BE2C (cell line): ENCODE measurements around the gene ATP4B.
"Not testable (repeated sequence)": the region's sequence is repeated elsewhere in the genome, so short reads cannot be mapped to it uniquely, and the experiment has no call there.

Experiments
- DNase-seq: peaks from one replicate; pipeline ENCODE4 v3.0.0-alpha.2; 2020
- H3K27me3 ChIP-seq: fragments of 250-450 bp; sonication (Bioruptor Pico); 2 replicates; pipeline ENCODE4 v1.5.1; 2020; ENCODE audit warnings: mild to moderate bottlenecking
- H3K36me3 ChIP-seq: fragments of 250-450 bp; sonication (Bioruptor Pico); 2 replicates; pipeline ENCODE4 v1.5.1; 2020; ENCODE audit warnings: mild to moderate bottlenecking
- H3K4me1 ChIP-seq: fragments of 250-450 bp; sonication (Bioruptor Pico); 2 replicates; pipeline ENCODE4 v1.5.1; 2020
- H3K4me3 ChIP-seq: 2 replicates; pipeline ENCODE4 v1.5.1; 2011; ENCODE audit warnings: low read depth, low read length
- H3K9me3 ChIP-seq: fragments of 250-450 bp; sonication (Bioruptor Pico); 2 replicates; pipeline ENCODE4 v1.5.1; 2020
- TF ChIP-seq, protein P1 (sequence below): IDR thresholded peaks from 2 replicates; pipeline ENCODE4 v1.5.1; 2012; ENCODE audit warnings: mild to moderate bottlenecking, low read depth, low read length

The ATP4B gene

GRCh38 chr13:113624235-113624587, 33.8 kb downstream of the ATP4B start:
- TF ChIP-seq, protein P1, sequence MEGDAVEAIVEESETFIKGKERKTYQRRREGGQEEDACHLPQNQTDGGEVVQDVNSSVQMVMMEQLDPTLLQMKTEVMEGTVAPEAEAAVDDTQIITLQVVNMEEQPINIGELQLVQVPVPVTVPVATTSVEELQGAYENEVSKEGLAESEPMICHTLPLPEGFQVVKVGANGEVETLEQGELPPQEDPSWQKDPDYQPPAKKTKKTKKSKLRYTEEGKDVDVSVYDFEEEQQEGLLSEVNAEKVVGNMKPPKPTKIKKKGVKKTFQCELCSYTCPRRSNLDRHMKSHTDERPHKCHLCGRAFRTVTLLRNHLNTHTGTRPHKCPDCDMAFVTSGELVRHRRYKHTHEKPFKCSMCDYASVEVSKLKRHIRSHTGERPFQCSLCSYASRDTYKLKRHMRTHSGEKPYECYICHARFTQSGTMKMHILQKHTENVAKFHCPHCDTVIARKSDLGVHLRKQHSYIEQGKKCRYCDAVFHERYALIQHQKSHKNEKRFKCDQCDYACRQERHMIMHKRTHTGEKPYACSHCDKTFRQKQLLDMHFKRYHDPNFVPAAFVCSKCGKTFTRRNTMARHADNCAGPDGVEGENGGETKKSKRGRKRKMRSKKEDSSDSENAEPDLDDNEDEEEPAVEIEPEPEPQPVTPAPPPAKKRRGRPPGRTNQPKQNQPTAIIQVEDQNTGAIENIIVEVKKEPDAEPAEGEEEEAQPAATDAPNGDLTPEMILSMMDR, result no peak
- peaks cover 48% of the 10 kb centered on the region for H3K36me3 ChIP-seq
- H3K27me3 ChIP-seq, result no peaks in the 10 kb centered on the region
- H3K4me3 ChIP-seq, result no peak overlapping the region
- no peaks in the 10 kb centered on the region for H3K9me3 ChIP-seq
- H3K4me1 ChIP-seq, result no peaks in the 10 kb centered on the region
- no peak for DNase-seq

DNA sequence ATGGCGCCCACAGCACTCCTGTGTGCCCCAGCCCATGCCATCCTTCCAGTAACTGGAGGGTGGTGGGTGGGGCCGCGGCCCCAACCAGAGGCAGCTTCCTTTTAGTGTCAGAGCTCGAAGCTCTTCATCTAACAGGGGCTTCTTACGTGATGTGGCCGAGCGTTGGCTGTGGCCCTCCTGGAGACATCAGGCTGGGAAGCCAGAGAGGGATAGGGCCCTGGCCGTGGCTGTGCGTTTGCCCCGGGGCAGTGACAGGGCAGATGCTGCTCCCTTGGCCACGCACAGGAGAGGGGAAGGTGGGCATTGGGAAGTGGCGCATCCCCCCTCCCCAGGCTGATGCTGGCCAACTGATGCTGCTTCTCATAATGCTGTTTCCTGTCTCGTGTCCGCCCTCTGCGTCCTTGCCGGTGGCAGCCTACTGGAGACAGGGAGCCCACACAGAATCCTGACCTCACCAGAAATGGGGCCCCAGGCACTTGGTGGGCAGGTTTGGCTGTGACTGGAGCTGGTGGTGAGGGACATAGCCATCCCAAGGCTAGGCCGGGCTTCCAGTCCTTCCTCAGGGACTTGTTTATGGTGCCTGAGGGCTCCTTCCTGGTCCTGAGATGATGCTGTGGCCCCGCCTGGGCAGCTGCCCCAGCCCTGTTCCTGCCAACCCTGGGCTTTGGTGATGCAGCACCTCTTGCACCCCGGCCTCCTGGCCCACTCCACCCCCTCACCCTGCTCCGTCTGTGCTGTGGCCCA, 34.3 kb downstream of the ATP4B start:
- TF ChIP-seq, protein P1, result no peak
- no peak for DNase-seq
- Histone ChIP-seq H3K27me3 (no peaks in the 10 kb centered on the region), H3K9me3 (no peaks in the 10 kb centered on the region), H3K4me3 (no peak overlapping the region), H3K36me3 (peaks cover 48% of the 10 kb centered on the region), H3K4me1 (no peaks in the 10 kb centered on the region)

DNA sequence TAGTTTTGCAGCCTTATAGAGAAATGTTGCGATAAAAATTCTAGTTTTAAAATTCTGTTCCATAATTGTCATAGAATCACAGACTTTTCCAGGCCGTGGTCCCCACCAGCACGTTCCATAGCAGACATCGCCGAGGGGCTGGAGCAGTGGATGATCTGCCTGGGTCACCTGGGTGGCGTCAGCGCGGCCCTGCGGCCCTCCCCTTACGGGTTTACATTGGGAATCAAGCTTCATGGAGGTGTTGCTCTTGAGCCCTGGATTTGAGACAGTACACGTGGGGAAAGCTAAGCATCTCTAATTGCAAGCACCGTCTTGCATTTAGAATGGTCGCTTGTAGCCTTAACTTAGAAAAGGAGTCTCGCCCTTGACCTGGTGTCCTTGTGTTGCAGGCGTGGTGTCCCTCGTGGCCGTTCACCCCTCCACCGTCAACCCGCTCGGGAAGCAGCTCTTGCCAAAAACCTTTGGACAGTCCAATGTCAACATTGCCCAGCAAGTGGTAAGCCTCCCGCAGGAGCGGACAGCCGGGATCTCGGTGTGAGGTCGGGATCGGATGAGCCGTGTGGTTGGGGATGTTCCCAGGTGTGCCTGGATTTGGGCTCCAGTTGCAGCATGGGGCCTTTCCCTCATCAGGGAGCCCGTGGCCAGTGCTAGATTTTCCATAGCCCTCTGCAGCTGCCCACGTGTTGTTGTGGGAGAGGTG, 35.1 kb downstream of the ATP4B start:
- H3K36me3 ChIP-seq, result peaks cover 45% of the 10 kb centered on the region
- no peak overlapping the region for H3K4me3 ChIP-seq
- no peak for DNase-seq
- TF ChIP-seq, protein P1, result no peak
- H3K27me3 ChIP-seq, result no peaks in the 10 kb centered on the region
- no peaks in the 10 kb centered on the region for H3K4me1 ChIP-seq
- no peaks in the 10 kb centered on the region for H3K9me3 ChIP-seq

- peaks cover 39% of the 10 kb centered on the region for H3K36me3 ChIP-seq
- not testable (repeated sequence) for DNase-seq, H3K27me3 ChIP-seq, H3K9me3 ChIP-seq, H3K4me3 ChIP-seq, H3K4me1 ChIP-seq
These were observed 35.9 kb downstream of the ATP4B start for GRCh38 chr13:113621986-113622550.

DNA sequence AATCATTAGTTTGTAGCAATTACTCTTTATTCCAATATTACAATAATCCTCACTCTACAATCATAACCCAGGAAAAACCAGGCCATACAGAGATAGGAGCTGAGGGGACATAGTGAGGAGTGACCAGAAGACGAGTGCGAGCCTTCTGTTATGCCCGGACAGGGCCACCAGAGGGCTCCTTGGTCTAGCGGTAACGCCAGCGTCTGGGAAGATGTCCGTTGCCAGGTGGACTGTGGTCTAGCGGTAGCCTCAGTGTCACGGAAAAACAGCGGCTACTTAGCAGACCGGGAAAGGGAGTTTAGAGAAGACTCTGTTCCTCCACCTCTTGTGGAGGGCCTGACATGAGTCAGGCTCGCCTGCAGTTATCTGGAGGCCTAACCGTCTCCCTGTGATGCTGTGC, 36.5 kb downstream of the ATP4B start:
- not testable (repeated sequence) for H3K9me3 ChIP-seq, H3K27me3 ChIP-seq, H3K4me3 ChIP-seq, H3K4me1 ChIP-seq
- TF ChIP-seq, protein P1, result peak; percentile 49
- DNase-seq, result peak; percentile 48
- H3K36me3 ChIP-seq, result peaks cover 36% of the 10 kb centered on the region

DNA sequence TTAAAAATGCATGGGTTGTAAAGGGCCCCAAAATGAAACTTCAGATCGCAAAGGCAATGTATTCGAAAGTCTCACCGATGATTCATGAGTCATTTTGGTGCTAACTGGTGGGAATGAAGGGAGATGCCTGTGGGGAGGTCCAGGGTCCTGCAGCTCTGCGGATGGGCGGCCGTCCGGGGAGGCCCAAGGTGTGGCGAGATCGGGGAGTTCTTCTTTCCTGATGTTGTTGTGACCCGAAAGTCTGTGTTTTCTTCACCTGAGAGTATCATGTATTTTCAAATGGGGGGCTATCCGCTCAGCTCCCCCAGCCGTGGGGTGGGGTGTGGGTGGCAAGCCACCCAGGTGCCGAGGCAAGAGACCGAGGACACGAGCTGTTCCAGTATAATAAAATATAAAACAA, 37.0 kb downstream of the ATP4B start:
- Histone ChIP-seq H3K36me3 (peaks cover 33% of the 10 kb centered on the region), H3K4me3 (no peak overlapping the region), H3K27me3 (no peaks in the 10 kb centered on the region), H3K4me1 (no peaks in the 10 kb centered on the region), H3K9me3 (no peaks in the 10 kb centered on the region)
- TF ChIP-seq, protein P1, result no peak
- DNase-seq, result no peak
